Globus pallidus (tissue), 1 donor: ENCODE results near the gene C21orf91.
A peak's percentile ranks its signal among the peaks of the same experiment; 100 is the strongest.

Source experiments
- DNase-seq: peaks from one replicate; pipeline ENCODE4 v3.0.0-alpha.2; 2015; ENCODE audit warnings: low spot score

Gene C21orf91

DNA sequence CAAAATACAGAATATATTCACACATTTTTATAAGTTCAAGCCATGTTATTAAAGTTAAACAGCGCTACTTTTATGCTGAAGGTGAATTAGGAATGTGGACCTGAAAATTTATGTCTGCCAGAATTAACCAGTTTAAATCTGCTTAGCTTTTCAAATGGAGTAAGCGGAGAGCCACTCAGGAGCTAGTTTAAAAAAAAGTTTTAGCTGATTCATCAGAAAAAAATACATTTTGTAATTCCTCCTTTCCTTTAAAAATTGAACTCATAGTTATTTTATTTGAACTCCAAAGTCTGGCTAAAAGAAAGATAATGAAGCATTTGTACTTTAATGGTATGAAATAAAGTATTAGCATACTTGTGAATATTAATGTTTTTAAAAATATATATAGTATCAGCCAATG lies 21.2 kb downstream of the C21orf91 start:
- DNase-seq, result no peak

DNA sequence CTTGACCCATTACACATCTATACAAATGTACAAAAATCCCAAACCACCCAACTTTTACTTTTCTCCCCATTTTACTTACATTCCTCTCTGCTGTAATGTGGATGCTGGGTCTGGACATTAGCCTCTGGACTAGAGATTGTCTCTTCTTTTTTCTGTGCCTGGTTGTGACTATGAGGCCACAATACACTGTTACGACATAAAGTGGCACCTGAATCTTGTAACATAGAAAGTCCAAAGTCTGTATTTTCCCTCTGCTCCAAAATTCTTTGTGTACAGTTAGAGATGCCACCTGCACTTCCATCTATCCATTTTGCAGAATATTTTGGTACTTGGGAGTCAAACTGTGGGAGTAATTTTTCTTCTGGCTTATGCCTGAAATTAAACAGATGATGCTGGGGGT lies 22.7 kb downstream of the C21orf91 start:
- no peak for DNase-seq

DNA sequence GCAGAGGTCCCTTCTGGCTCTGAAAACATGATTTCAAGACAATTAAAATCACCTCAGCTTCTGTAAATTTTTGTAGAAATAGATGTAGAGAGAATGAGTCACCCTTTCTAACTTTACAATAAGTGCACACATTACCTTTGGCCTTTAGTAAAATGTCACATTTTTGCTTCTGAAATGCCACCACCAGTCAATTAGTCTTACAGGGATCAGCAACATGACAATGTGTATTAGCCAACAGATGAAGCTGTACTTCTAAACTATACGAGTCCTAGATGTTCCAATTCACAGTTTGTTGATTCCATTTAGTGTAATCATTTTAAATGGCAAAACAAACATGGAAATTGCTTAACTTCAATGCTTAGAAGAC lies 23.1 kb downstream of the C21orf91 start:
- no peak for DNase-seq

DNA sequence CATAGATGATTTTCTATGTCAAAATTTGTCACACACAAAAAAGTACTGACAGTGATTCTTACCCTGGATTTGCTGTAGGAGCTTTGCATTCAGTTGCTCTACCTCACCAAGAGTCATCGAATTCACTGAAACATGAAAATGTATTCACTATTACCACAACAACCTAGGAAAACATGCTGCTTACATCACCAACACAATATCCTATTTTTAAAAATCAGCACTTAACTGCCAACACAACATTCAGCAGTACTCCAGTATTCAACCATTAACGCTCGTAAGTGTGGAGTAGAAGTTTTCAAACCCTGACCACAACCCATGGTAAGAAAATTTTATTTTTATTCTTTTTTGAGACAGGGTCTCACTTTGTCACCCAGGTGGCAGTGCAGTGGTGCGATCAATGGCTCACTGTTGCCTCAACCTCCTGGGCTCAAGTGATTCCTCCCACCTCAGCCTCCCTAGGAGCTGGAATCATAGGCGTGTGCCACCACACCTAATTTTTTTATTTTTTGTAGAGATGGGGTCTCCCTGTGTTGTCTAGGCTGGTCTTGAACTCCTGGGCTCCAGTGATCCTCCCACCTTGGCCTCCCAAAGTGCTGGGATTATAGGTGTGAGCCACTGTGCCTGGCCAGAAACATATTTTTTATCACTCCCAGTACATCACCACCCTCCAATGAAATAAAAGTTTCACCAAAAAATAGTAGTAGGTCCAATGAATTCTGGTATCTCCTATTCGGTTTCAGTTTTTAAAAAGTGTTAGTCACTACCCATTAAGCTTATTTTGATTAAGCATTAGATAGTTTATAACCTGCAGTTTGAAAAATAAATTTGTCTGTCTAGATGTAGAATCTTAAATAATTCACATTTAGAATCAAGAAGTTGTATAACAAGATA lies 23.8 kb downstream of the C21orf91 start:
- DNase-seq, result no peak

DNA sequence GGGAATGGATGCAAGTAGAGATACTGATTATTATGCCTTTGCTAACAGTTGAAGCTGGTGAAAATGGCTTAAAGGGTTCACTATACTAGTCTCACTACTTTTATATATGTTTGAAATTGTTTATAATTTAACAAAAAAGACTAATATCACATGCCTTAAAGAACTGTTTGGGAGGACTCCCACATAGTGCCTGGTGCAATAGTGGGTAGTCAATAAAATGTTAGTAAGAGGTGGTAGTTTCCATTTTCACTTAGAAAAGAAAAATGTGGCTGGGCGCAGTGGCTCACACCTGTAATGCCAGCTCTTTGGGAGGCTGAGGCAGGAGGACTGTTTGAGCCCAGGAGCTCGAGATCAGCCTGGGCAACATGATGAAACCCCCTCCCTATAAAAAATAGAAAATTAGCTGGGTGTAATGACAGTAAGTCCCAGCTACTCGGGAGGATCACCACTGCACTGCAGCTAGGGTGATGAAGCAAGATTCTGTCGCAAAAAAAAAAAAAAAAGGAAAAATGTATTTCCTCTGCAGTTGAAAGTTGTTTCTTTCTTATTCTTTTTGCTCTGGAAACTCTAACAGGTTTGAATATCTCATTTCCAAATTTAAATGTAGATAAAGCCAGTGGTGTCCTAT lies 24.5 kb downstream of the C21orf91 start:
- DNase-seq, result no peak

DNA sequence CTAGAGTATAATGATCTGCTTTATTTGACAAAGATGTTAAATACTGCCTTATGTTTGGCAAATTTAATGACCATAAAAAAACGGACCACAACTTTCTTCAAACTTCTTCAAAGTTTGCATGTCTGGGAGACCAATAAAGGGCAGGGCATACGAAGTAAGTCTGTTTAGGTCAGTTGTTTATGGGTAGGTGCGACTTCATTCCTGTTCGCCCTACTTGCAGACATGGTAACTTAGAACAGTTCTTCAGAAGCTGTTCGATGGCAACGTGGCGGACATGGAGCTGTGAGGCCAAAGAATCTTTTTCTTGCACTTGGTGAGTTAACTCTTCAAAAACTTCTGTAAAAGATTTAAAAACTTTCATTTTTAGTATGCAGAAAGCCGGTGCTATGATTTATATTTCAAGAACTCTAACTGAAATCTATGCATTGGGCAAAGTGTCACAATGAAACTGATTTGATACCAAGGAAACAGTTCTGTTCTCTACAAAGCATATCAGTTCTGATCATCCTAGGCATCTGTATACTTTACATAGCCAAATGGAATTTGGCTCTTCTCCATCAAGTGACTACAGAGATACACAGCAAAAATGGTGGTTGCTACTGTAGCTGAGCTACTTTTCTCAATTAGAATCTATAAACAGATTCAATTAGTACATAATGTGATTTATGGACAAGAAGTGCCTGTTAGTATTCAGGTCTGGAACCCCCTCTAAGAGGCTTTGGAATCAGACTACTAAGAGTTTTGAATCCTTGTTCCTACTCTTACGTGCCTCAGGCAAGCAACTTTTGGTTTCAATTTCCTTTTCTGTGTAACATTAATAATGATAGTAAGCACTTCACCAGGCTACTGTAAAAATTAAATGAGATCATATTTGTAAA lies 25.7 kb downstream of the C21orf91 start:
- DNase-seq, result peak; percentile 25

DNA sequence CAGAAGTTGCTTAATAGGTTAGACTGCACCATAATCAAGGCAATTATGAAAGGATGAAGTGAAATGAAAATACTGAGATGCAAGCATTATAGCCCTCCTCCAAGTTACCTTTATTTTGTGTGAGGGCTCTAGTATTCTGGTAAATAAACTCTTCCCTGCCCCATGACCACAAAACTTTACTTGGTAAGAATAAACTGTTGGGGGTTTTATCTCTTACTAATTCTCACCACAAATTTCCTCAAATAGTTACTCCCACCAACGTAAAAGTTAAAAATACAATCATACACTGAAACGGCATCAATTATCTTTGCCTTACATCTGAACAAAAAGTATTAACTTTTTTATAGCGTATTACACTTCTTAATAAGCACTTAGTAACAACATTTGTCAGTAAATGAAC lies 29.5 kb downstream of the C21orf91 start:
- no peak for DNase-seq

DNA sequence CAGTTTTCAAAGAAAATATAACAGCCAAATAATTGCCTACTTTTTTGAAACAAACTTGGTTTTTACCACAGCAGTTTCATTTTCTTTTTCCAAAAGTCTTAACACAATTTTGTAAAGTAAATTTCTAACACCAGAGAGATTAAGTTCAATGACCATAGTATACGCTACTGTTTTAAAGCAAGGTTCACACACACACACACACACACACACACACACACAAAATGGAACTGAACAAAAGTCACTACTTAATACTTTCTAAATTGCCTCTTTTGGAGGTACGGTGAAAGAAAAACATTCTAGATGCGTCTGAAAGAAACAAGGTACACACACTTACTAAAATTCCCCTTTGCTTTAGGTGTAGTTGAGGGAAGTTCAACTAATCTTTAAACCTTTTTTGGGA lies 30.1 kb downstream of the C21orf91 start:
- DNase-seq, result no peak

DNA sequence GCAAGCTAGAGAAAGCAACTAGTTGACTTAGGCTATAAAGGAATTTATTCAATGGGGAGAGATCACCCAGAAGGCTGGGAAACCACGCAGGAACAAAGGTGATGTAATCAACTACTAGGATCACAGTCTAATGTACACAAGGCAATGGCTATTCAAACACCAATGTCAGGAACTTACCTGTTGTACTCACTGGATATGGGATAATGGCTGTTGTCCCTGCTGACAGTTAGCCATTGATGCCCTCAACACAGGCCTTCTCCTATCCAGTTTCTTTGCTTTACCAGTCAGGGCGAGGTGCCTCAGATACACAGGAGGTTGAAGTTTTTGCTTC lies 32.3 kb downstream of the C21orf91 start:
- DNase-seq, result no peak

DNA sequence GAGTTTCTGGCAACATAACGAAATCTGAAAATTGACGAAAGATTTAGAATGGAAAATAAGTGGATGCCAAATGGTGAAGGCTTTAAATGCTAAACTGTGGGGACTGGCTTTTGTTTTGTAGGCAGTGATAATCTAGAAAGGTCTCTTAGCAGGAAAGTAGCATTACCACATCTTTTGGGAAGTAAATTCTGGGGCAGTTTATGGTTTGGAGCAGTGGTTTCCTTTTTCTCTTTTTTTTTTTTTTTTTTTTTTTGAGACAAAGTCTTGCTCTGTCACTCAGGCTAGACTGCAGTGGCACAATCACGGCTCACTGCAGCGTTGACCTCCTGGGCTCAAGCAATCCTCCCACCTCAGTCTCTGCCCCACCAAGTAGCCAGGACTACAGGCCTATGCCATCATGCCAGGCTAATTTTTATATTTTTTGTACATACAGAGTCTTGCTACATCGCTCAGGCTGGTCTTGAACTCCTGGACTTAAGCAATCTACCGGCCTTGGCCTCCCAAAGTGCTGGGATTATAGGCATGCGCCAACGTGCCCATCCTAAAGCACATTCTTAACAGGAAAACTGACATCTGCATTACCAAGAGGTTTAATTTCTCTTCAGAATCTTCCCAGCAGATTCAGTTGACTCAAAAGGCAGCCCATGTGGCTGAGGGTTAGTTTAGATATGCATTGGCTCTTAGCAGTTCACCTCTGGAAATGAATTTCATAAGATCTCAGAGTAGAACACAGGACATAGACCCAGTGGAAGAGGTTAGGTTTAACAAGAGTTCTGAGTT lies 32.9 kb downstream of the C21orf91 start:
- DNase-seq, result no peak

DNA sequence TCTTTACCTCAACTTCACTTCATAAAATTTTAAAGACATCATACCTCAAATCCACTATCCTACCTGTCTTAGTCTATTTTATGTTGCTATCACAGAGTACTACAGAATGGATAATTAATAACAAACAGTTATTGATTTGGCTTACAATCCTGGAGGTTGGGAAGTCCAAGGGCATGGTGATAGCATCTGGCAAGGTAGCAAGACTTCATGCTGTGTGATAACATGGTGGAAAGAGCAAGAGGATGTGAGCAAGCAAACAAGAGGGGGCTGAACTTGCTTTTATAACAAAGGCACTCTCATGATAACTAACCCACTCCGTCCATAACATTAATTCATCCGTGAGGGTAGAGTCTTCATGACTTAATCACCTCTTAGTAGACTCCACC lies 33.8 kb downstream of the C21orf91 start:
- no peak for DNase-seq

DNA sequence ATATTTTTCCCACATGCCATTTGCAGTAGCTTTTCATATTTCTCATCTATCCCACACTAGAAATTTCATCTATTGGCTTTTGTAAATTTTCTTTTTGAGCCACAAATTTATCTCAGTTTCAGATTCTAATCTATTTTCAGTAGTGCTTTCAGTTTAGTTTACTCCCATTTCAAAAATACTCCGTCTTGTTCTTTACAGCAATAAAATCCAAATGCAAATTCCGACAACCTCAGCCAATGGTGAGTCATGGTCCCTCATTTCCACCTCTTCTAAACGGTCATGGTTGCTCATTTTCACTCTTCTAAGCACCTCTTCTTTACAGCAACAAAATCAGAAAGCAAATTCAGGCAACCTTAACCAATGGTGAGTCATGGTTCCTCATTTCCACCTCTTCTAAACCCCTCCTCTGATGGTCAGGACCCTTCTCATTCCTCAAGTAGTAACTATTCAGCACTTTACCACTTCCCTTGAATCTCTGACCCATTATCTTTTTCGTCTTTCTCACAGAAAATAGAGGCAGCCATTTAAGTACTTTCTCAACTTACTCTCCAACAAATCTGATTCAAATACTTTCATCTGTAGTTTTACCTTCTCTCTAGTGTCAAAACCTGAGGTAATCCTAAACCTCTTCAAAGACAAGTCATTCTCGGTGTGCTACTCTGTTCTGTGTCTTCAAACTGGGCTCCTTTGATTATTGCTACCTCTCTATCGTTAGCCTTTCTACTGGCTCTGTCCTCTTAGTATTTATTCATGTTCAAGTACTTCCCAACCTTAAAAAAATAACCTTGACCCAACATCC lies 34.4 kb downstream of the C21orf91 start:
- no peak for DNase-seq

DNA sequence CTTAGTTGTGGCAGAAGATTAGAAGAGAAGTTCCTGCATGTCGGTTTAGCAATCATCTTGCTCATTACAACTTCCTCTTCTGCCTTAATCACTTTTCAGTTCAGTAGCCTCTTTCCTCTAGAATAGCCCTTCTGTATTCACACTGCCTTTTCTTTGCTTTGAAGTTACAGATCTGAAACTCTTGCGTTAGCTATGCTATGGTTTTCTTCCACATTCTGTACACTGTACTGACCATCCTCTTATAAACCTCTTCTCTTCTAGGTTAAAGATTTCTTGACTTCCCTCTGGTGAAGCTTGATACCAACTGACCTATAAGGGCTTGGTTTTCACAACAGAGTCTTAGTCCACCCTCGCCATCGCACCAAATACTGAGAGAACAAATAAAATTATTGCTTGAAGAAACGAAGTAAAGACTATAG lies 35.0 kb downstream of the C21orf91 start:
- DNase-seq, result peak; percentile 22

DNA sequence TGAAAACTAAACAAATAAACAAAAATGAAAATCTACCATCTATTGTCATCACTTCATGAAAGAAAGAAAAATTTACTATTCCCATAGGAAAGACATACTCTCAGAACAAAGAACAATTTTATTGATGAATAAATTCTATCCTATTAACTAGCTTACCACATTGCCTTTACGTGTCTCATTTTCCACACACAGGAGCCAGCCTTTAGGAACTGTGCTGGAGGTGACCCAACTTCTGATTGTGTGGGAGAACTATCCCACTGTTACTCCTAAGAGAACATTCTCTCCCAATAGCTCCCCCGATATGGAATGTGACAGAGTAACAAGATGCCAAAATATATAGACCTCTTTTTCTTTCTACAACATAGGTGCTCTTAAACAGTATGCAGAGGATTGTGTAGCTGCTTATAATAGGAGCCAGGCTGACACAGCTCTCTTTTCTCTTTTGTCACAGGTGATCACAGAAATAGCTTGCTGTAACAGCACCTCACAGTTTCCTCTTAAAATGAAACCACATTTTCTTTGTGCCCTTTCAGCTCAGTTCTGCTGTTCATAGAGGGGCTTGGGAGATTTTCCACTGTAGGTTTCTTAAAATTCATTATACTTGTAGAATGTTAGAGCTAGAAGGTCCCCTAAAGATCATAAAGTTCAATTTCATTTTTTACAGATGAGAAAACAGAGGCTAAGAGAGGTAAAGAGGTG lies 35.5 kb downstream of the C21orf91 start:
- DNase-seq, result no peak

DNA sequence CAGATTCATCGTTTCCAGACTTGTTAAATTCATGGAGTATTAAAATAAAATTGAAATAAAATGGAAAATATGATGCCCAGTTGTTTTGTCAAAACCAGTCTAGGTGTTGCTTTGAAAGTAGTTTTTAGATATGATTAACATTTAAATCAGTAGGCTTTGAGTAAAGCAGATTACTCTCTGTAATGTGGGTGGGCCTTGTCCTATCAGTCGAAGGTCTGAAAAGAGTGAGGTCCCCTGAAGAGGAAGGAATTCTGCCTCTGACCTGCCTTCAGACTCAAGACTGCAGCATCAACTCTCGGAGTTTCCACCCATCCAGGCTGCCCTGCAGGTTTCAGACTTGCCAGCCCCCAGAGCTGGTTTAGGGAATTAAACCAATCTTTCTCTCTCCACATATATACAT lies 36.2 kb downstream of the C21orf91 start:
- no peak for DNase-seq

DNA sequence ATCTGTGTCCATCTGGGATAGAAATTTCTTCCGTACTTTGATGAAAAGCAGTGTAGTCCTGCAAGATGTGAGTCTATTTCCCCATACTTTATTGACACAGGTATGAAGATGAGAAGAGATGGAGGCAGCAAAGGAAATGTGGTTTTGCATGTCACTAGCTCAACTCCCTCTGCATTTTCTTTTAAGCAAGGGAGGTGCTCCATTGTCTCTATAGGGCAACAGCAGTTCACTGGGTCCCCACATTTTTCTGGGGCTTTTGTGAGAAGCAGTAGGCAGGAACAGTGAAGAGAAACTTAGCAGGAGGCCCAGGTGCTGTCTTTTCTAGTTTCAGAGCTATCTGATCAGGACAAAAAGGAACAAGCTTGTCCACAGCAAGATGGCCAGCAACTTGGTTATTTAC lies 37.1 kb downstream of the C21orf91 start:
- no peak for DNase-seq

DNA sequence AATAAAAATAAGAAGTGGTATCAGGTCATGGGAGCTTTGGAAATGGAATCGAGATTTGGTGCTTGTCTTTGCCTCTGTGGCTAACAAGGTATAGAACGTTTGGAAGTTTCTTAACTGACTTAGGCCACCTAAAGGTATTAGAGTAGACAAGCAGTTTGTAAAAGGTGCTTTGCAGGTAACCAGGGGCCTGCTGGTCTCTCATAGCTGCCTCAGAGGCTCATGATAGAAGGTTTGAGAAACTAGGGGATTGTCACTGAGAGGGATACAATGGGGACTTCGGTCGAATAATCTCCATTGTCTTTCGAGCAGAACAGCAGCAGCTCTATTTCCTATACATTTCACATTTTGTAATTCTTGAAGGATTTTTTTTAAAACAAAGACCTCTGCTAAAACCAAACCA lies 37.6 kb downstream of the C21orf91 start:
- no peak for DNase-seq

DNA sequence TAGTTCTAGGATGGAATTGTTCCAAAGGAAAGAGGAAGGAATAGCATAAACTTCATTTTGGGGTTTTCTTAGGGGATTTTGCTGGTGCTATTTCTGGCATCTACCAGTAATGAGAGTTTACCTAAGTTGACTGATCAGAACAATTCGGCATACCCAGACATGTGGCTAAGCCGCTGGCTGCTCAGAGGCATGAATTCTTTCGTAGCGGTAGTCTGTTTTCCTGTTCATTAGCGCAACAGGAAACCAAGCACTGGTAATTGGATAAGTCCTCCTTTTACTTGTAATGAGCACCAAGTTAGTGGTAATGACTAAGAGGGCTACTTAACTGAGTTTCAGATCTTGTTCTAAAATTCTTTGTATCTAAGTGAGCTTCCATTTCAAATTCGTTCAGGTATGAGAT lies 38.6 kb downstream of the C21orf91 start:
- DNase-seq, result no peak

DNA sequence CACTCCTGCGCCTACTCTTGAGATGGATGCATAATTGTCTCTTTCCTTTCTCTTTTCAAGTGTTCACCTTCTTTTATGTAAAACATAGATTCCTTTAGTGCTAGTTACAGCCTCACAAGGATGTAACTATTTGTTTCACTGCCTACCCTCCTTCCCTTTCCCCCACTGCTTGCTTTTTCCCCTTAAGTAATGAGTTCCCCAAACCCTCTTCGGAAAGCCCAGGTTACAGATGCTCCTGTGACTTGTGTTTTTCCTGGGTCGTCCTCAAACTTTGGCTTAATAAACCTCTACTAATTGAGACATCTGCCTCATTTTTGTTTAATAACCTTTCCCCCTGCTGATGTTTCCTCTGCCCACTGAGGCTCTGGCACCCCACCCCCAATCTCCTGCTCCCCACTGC lies 39.2 kb downstream of the C21orf91 start:
- DNase-seq, result no peak

DNA sequence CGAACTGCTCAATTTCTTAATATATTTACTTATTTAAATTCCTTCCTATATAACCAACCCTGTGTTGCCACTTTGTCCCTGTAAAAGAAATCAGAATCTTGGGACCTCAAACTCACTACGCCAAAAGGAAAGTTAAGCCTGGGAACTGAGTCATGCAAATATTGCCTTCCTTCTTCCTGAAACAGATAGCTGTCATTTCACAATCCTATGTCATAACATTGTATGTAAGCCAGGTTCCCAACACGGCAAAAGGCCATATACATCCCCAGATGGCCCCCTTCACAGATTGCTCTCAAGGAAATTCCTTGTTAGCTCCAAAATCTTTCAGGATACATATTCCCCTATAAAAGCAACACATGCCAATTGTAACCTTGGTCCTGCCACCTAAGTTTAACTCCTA lies 39.7 kb downstream of the C21orf91 start:
- no peak for DNase-seq
